NB4 (cell line): ENCODE results near the gene THADA.

Source experiments
- CTCF ChIP-seq: IDR thresholded peaks from one replicate; pipeline ENCODE4 v1.5.1; 2012; ENCODE audit warnings: low read depth, low read length
- MYC ChIP-seq: IDR thresholded peaks from 2 replicates; pipeline ENCODE4 v1.6.1; 2011; ENCODE audit warnings: low read depth, low read length
- POLR2A ChIP-seq: IDR thresholded peaks from 2 replicates; pipeline ENCODE4 v1.6.1; 2011; ENCODE audit warnings: mild to moderate bottlenecking; ENCODE audit not compliant: insufficient read length; ENCODE audit errors: extremely low read depth

DNA sequence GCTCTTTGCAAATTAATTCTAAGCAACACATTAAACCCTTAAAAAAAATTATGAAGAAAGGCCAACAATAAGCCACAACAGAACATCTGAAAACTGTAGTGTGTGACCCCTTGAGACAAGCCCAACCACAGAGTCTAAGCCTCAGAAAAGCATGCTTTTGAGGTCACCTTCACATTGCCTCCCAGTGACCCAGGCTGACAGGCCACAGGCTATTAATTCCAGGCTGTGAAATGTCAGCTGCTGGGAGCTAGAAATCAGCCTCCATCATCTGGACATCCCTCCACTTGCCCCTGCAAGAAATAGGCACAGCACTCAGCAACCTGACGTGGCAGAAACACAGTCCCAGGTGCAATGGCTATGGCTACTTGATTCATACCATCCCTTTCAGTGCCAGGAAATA is 190.0 kb downstream of the THADA start:
- no peak for TF ChIP-seq CTCF
- TF ChIP-seq POLR2A, result no peak
- TF ChIP-seq MYC, result no peak
